ENCODE results near the gene SLC8A1. TPM values are rescaled to one million over a fixed set of nuclear protein-coding genes. Genes with fewer than 3 reads are reported as not detected.

The SLC8A1 gene
- polyA plus RNA-seq, 3 donors, result 16.9 to 18.2 (median 18.0) TPM

GRCh38 chr2:40105593-40105992 lies 346.3 kb downstream of the SLC8A1 start:
- peaks cover 0 to 2% (median 0%) of the 10 kb centered on the region in 7 donors for H3K9me3 Mint-ChIP-seq
- WGBS (ENCODE audit: insufficient coverage), result 94% methylated on average over 4 of the region's 5 CpGs
- H3K9me3 ChIP-seq (replicated peaks in 1 of 2; ENCODE audit: control insufficient read depth in 1 of 2, insufficient read depth in 1 of 2, low read length in 2 of 2), result no peaks in the 10 kb centered on the region
- H3K4me3 ChIP-seq (replicated peaks in 1 of 3; ENCODE audit: low read depth in 2 of 3, low read length in 3 of 3), result no peak overlapping the region
- H3K4me1 Mint-ChIP-seq, result peaks cover 3% of the 10 kb centered on the region
- H3K27me3 Mint-ChIP-seq (ENCODE audit: low read depth in 3 of 3), result no peaks in the 10 kb centered on the region
- peaks cover 7 to 14% of the 10 kb centered on the region in 2 donors for H3K36me3 ChIP-seq (replicated peaks in 1 of 2; ENCODE audit: control insufficient read depth in 1 of 2, insufficient read depth in 2 of 2, low read length in 2 of 2)
- intact Hi-C loops (cut with micrococcal nuclease), result no loop called here
- no peak for DNase-seq
- no peak overlapping the region for H3K4me3 Mint-ChIP-seq
- no peak overlapping the region for H3K4me2 ChIP-seq (replicated peaks; ENCODE audit: extremely low read depth, low read length, poor library complexity, severe bottlenecking)
- H3K36me3 Mint-ChIP-seq, result peaks cover 15 to 18% of the 10 kb centered on the region in 2 donors
- TF ChIP-seq CTCF (IDR thresholded peaks at IDR 0.05), result no peak
- H3K27me3 ChIP-seq (ENCODE audit: control insufficient read depth in 2 of 2, insufficient read depth in 2 of 2, low read length in 2 of 2), result no peaks in the 10 kb centered on the region
- H3K79me2 ChIP-seq (ENCODE audit: insufficient read depth, low read length), result no peaks in the 10 kb centered on the region
- no peak overlapping the region for H3K27ac Mint-ChIP-seq
- H3K4me1 ChIP-seq (ENCODE audit: control insufficient read depth in 1 of 2, insufficient read depth in 2 of 2, low read length in 2 of 2), result no peaks in the 10 kb centered on the region
- no peak overlapping the region for H2AFZ ChIP-seq (ENCODE audit: insufficient read depth, low read depth, low read length, poor library complexity, severe bottlenecking)
- no peak overlapping the region for H3K27ac ChIP-seq (ENCODE audit: low read depth in 1 of 2, low read length in 2 of 2)
- no peak overlapping the region for H3K9ac ChIP-seq (ENCODE audit: insufficient read depth, low read length, poor library complexity, severe bottlenecking)
- H4K20me1 ChIP-seq (ENCODE audit: insufficient read depth, low read length), result peaks cover under 1% of the 10 kb centered on the region

GRCh38 chr2:40103590-40103989 lies 348.3 kb downstream of the SLC8A1 start:
- Histone ChIP-seq H2AFZ (ENCODE audit: insufficient read depth, low read depth, low read length, poor library complexity, severe bottlenecking) (no peak overlapping the region), H3K79me2 (ENCODE audit: insufficient read depth, low read length) (no peaks in the 10 kb centered on the region), H3K4me1 (ENCODE audit: control insufficient read depth in 1 of 2, insufficient read depth in 2 of 2, low read length in 2 of 2) (no peaks in the 10 kb centered on the region), H3K36me3 (replicated peaks in 1 of 2; ENCODE audit: control insufficient read depth in 1 of 2, insufficient read depth in 2 of 2, low read length in 2 of 2) (no peaks in the 10 kb centered on the region), H3K4me2 (replicated peaks; ENCODE audit: extremely low read depth, low read length, poor library complexity, severe bottlenecking) (no peak overlapping the region), H3K27ac (ENCODE audit: low read depth in 1 of 2, low read length in 2 of 2) (no peak overlapping the region), H3K4me3 (replicated peaks in 1 of 3; ENCODE audit: low read depth in 2 of 3, low read length in 3 of 3) (no peak overlapping the region), H4K20me1 (ENCODE audit: insufficient read depth, low read length) (no peaks in the 10 kb centered on the region), H3K27me3 (ENCODE audit: control insufficient read depth in 2 of 2, insufficient read depth in 2 of 2, low read length in 2 of 2) (no peaks in the 10 kb centered on the region), H3K9ac (ENCODE audit: insufficient read depth, low read length, poor library complexity, severe bottlenecking) (no peak overlapping the region), H3K9me3 (replicated peaks in 1 of 2; ENCODE audit: control insufficient read depth in 1 of 2, insufficient read depth in 1 of 2, low read length in 2 of 2) (no peaks in the 10 kb centered on the region)
- no CpG with 5 or more reads among the region's 2 CpGs for WGBS (ENCODE audit: insufficient coverage)
- Mint-ChIP-seq H3K27me3 (ENCODE audit: low read depth in 3 of 3) (no peaks in the 10 kb centered on the region), H3K4me1 (peaks cover 3% of the 10 kb centered on the region), H3K27ac (no peak overlapping the region), H3K4me3 (no peak overlapping the region), H3K9me3 (peaks cover 0 to 2% (median 0%) of the 10 kb centered on the region in 7 donors), H3K36me3 (peaks cover 1 to 5% of the 10 kb centered on the region in 2 donors)
- DNase-seq, result no peak
- intact Hi-C loops (cut with micrococcal nuclease), result no loop called here
- no peak for TF ChIP-seq CTCF (IDR thresholded peaks at IDR 0.05)

All from CD14-positive monocyte (primary cell).